WTC11 (cell line): ENCODE data around the gene IL17RC. TPM values are rescaled to one million over a fixed set of nuclear protein-coding genes. Genes with fewer than 3 reads are reported as not detected.

Experiments used
- ATAC-seq: fragments of 200-7000 bp; cut with Tn5 transposase; 2 replicates; pipeline ENCODE4 v1.10.0; 2021; ENCODE audit warnings: mild to moderate bottlenecking, moderate library complexity
- CTCF ChIA-PET: fragments of 300-600 bp; sonication (Branson Sonifier 250); formaldehyde crosslinking; loops from one replicate; lab custom pipeline; 2021; ENCODE audit warnings: antibody characterized with exemption; lab: Charles Lee
- POLR2A ChIA-PET: fragments of 350-600 bp; sonication (Branson Sonifier 250); formaldehyde crosslinking; loops from one replicate; lab custom pipeline; 2021; ENCODE audit warnings: antibody characterized with exemption; lab: Charles Lee
- DNase-seq: peaks from one replicate; pipeline ENCODE4 v3.0.0; 2021; ENCODE audit warnings: low spot score
- H3K27ac Mint-ChIP-seq: 2 replicates; pipeline ENCODE4 v1.8.0; 2021; ENCODE audit warnings: mixed read lengths
- H3K27me3 Mint-ChIP-seq: 2 replicates; pipeline ENCODE4 v1.8.0; 2021; ENCODE audit warnings: low read depth, mild to moderate bottlenecking, moderate library complexity, mixed read lengths
- H3K36me3 Mint-ChIP-seq: 2 replicates; pipeline ENCODE4 v1.8.0; 2021; ENCODE audit warnings: mixed read lengths
- H3K4me1 Mint-ChIP-seq: 2 replicates; pipeline ENCODE4 v1.8.0; 2022; ENCODE audit warnings: mixed read lengths
- H3K4me3 Mint-ChIP-seq: 2 replicates; pipeline ENCODE4 v1.8.0; 2021; ENCODE audit warnings: mild to moderate bottlenecking, moderate library complexity, mixed read lengths
- H3K9me3 Mint-ChIP-seq: 2 replicates; pipeline ENCODE4 v1.8.0; 2021; ENCODE audit warnings: mixed read lengths
- CBFB ChIP-seq: sonication (generic); formaldehyde crosslinking; IDR thresholded peaks from 2 replicates; pipeline ENCODE4 v1.8.1; 2022; ENCODE audit warnings: mild to moderate bottlenecking, low read depth, missing genetic modification reagents
- CREB1 ChIP-seq: sonication (generic); formaldehyde crosslinking; IDR thresholded peaks from 2 replicates; pipeline ENCODE4 v1.8.0; 2023; ENCODE audit warnings: mild to moderate bottlenecking, missing genetic modification reagents
- ELF4 ChIP-seq: sonication (generic); formaldehyde crosslinking; IDR thresholded peaks from 2 replicates; pipeline ENCODE4 v1.8.1; 2022; ENCODE audit warnings: low read depth, mild to moderate bottlenecking, moderate library complexity, missing genetic modification reagents
- FOXJ3 ChIP-seq: sonication (generic); formaldehyde crosslinking; IDR thresholded peaks from 2 replicates; pipeline ENCODE4 v1.9.0; 2021; ENCODE audit warnings: missing genetic modification reagents, mild to moderate bottlenecking, borderline replicate concordance
- GABPB1 ChIP-seq: sonication (generic); formaldehyde crosslinking; IDR thresholded peaks from 2 replicates; pipeline ENCODE4 v1.8.1; 2023; ENCODE audit warnings: mild to moderate bottlenecking, missing genetic modification reagents
- GTF2I ChIP-seq: fragments of 250-450 bp; sonication (Bioruptor Pico); conservative IDR thresholded peaks from 2 replicates; pipeline ENCODE4 v1.4.0; 2021; ENCODE audit warnings: mild to moderate bottlenecking
- JUN ChIP-seq: sonication (generic); formaldehyde crosslinking; IDR thresholded peaks from 2 replicates; pipeline ENCODE4 v1.8.0; 2023; ENCODE audit warnings: mild to moderate bottlenecking, missing genetic modification reagents
- KAT7 ChIP-seq: sonication (generic); formaldehyde crosslinking; IDR thresholded peaks from 2 replicates; pipeline ENCODE4 v1.8.1; 2023; ENCODE audit warnings: missing genetic modification reagents, mild to moderate bottlenecking, borderline replicate concordance
- MYBL2 ChIP-seq: sonication (generic); formaldehyde crosslinking; IDR thresholded peaks from 2 replicates; pipeline ENCODE4 v1.8.1; 2023; ENCODE audit warnings: mild to moderate bottlenecking, moderate library complexity, missing genetic modification reagents
- NFATC4 ChIP-seq: fragments of 250-450 bp; sonication (Bioruptor Pico); IDR thresholded peaks from 2 replicates; pipeline ENCODE4 v1.9.0; 2021; ENCODE audit warnings: mild to moderate bottlenecking
- PRRX2 ChIP-seq: fragments of 250-450 bp; sonication (Bioruptor Pico); IDR thresholded peaks from 2 replicates; pipeline ENCODE4 v1.8.0; 2021; ENCODE audit warnings: mild to moderate bottlenecking
- RELA ChIP-seq: sonication (generic); formaldehyde crosslinking; IDR thresholded peaks from 2 replicates; pipeline ENCODE4 v1.8.1; 2022; ENCODE audit warnings: missing genetic modification reagents, mild to moderate bottlenecking, borderline replicate concordance
- SMAD3 ChIP-seq: sonication (generic); formaldehyde crosslinking; IDR thresholded peaks from 2 replicates; pipeline ENCODE4 v1.8.0; 2022; ENCODE audit warnings: missing genetic modification reagents, mild to moderate bottlenecking, borderline replicate concordance
- ZBTB43 ChIP-seq: sonication (generic); formaldehyde crosslinking; IDR thresholded peaks from 2 replicates; pipeline ENCODE4 v1.8.1; 2023; ENCODE audit warnings: mild to moderate bottlenecking, missing genetic modification reagents
- ZNF423 ChIP-seq: fragments of 250-450 bp; sonication (Bioruptor Pico); IDR thresholded peaks from 2 replicates; pipeline ENCODE4 v2.1.2; 2022; ENCODE audit warnings: mild to moderate bottlenecking, moderate library complexity
- total RNA-seq: library from RNA; stranded (reverse); gene quantifications from 3 replicates; pipeline ENCODE4 v1.2.3, GENCODE V29; 2021
- TF ChIP-seq, protein P1 (sequence below): fragments of 250-450 bp; sonication (Bioruptor Pico); IDR thresholded peaks from 2 replicates; pipeline ENCODE4 v1.9.0; 2021; ENCODE audit warnings: mild to moderate bottlenecking, borderline replicate concordance
- TF ChIP-seq, protein P2 (sequence below): sonication (generic); formaldehyde crosslinking; IDR thresholded peaks from 2 replicates; pipeline ENCODE4 v1.8.0; 2022; ENCODE audit warnings: mild to moderate bottlenecking, missing genetic modification reagents
- TF ChIP-seq, protein P3 (sequence below): sonication (generic); formaldehyde crosslinking; IDR thresholded peaks from 2 replicates; pipeline ENCODE4 v1.8.0; 2022; ENCODE audit warnings: mild to moderate bottlenecking, missing genetic modification reagents
- TF ChIP-seq, protein P4 (sequence below): fragments of 250-450 bp; sonication (Bioruptor Pico); conservative IDR thresholded peaks from 2 replicates; pipeline ENCODE4 v1.9.0; 2021; ENCODE audit warnings: mild to moderate bottlenecking

The IL17RC gene
- total RNA-seq, 1 experiment from 2014 or later, result 10.1 TPM

GRCh38 chr3:9908286-9908685 lies 8.6 kb upstream of the IL17RC start:
- Mint-ChIP-seq H3K36me3 (no peaks in the 10 kb centered on the region), H3K27ac (no peak overlapping the region), H3K27me3 (no peaks in the 10 kb centered on the region; the same call in 1 of the 2 replicates), H3K9me3 (no peaks in the 10 kb centered on the region), H3K4me1 (peaks cover 7% of the 10 kb centered on the region), H3K4me3 (no peak overlapping the region)
- ChIA-PET CTCF (no interaction called here), POLR2A (no interaction called here)
- no peak for DNase-seq
- TF ChIP-seq KAT7 (CRISPR knock-in tag) (no peak), FOXJ3 (CRISPR knock-in tag) (no peak), GABPB1 (CRISPR knock-in tag) (no peak), ZNF423 (CRISPR knock-in tag) (no peak), PRRX2 (CRISPR knock-in tag) (no peak), GTF2I (CRISPR knock-in tag) (no peak), CBFB (no peak), ELF4 (no peak), JUN (CRISPR knock-in tag) (no peak), ZBTB43 (no peak), CREB1 (CRISPR knock-in tag) (no peak), SMAD3 (CRISPR knock-in tag) (no peak), NFATC4 (no peak), MYBL2 (CRISPR knock-in tag) (no peak), RELA (CRISPR knock-in tag) (no peak)
- TF ChIP-seq, protein P1, sequence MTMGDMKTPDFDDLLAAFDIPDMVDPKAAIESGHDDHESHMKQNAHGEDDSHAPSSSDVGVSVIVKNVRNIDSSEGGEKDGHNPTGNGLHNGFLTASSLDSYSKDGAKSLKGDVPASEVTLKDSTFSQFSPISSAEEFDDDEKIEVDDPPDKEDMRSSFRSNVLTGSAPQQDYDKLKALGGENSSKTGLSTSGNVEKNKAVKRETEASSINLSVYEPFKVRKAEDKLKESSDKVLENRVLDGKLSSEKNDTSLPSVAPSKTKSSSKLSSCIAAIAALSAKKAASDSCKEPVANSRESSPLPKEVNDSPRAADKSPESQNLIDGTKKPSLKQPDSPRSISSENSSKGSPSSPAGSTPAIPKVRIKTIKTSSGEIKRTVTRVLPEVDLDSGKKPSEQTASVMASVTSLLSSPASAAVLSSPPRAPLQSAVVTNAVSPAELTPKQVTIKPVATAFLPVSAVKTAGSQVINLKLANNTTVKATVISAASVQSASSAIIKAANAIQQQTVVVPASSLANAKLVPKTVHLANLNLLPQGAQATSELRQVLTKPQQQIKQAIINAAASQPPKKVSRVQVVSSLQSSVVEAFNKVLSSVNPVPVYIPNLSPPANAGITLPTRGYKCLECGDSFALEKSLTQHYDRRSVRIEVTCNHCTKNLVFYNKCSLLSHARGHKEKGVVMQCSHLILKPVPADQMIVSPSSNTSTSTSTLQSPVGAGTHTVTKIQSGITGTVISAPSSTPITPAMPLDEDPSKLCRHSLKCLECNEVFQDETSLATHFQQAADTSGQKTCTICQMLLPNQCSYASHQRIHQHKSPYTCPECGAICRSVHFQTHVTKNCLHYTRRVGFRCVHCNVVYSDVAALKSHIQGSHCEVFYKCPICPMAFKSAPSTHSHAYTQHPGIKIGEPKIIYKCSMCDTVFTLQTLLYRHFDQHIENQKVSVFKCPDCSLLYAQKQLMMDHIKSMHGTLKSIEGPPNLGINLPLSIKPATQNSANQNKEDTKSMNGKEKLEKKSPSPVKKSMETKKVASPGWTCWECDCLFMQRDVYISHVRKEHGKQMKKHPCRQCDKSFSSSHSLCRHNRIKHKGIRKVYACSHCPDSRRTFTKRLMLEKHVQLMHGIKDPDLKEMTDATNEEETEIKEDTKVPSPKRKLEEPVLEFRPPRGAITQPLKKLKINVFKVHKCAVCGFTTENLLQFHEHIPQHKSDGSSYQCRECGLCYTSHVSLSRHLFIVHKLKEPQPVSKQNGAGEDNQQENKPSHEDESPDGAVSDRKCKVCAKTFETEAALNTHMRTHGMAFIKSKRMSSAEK, result no peak
- TF ChIP-seq, protein P2, sequence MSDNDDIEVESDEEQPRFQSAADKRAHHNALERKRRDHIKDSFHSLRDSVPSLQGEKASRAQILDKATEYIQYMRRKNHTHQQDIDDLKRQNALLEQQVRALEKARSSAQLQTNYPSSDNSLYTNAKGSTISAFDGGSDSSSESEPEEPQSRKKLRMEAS (CRISPR knock-in tag), result no peak
- TF ChIP-seq, protein P3, sequence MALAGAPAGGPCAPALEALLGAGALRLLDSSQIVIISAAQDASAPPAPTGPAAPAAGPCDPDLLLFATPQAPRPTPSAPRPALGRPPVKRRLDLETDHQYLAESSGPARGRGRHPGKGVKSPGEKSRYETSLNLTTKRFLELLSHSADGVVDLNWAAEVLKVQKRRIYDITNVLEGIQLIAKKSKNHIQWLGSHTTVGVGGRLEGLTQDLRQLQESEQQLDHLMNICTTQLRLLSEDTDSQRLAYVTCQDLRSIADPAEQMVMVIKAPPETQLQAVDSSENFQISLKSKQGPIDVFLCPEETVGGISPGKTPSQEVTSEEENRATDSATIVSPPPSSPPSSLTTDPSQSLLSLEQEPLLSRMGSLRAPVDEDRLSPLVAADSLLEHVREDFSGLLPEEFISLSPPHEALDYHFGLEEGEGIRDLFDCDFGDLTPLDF (CRISPR knock-in tag), result no peak
- TF ChIP-seq, protein P4, sequence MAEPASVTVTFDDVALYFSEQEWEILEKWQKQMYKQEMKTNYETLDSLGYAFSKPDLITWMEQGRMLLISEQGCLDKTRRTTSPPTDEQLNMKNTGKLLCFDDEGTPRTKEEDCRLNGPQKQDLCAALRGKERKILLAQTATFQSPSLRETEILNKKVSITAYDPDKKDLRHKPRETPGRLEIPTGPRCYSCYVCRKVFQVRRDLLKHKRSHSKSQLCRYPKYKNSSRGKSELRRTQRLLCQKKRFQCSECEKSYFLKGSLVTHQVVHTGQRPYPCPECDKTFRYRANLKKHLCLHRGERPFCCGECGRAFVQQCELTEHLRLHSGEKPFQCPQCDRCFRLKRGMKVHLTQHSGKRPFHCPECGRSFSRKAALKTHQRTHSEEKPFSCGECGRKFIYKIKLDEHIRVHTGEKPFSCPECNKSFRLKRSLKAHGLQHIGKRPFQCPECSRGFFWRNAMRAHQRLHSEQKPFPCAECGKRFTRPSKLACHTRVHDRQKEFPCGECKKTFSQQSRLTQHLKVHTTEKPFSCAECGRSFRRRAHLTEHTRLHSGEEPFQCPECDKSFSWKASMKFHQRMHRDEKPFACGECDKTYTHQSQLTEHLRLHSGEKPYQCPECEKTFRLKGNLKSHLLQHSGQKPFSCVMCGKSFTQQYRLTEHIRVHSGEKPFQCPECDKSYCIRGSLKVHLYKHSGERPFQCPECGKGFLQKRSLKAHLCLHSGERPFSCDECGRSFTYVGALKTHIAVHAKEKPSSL, result no peak
- ATAC-seq, result no peak
